NCI-H2171 treated with DMSO at 0.1 percent for 48 hours (cell line): Measurements from ENCODE around the gene PIK3R6.

ENCODE experiments used
- DNase-seq: peaks from one replicate; lab custom pipeline; 2025; lab: John Stamatoyannopoulos, UW

PIK3R6 gene

GRCh38 chr17:8855477-8856204 is 11.8 kb downstream of the PIK3R6 start:
- DNase-seq, result no peak

- DNase-seq, result no peak
Measured at GRCh38 chr17:8851600-8851999, 15.9 kb downstream of the PIK3R6 start.

- DNase-seq, result no peak
Measured at GRCh38 chr17:8849311-8850041, 18.0 kb downstream of the PIK3R6 start.

GRCh38 chr17:8847891-8848290 is 19.6 kb downstream of the PIK3R6 start:
- no peak for DNase-seq

GRCh38 chr17:8846768-8847211 is 20.7 kb downstream of the PIK3R6 start:
- DNase-seq, result no peak

- no peak for DNase-seq
Measured at GRCh38 chr17:8844229-8845218, 22.9 kb downstream of the PIK3R6 start.

- no peak for DNase-seq
Measured at GRCh38 chr17:8843344-8843743, 24.1 kb downstream of the PIK3R6 start.

GRCh38 chr17:8841844-8842243 is 25.6 kb downstream of the PIK3R6 start:
- no peak for DNase-seq

- no peak for DNase-seq
Measured at GRCh38 chr17:8839410-8839935, 28.0 kb downstream of the PIK3R6 start.

GRCh38 chr17:8838551-8839095 is 28.9 kb downstream of the PIK3R6 start:
- no peak for DNase-seq

GRCh38 chr17:8837563-8838075 is 29.9 kb downstream of the PIK3R6 start:
- DNase-seq, result no peak

GRCh38 chr17:8836821-8837562 is 30.5 kb downstream of the PIK3R6 start:
- DNase-seq, result no peak

GRCh38 chr17:8835631-8836364 is 31.7 kb downstream of the PIK3R6 start:
- DNase-seq, result no peak

- no peak for DNase-seq
Measured at GRCh38 chr17:8835106-8835505, 32.4 kb downstream of the PIK3R6 start.

GRCh38 chr17:8832711-8833352 is 34.6 kb downstream of the PIK3R6 start:
- DNase-seq, result no peak

GRCh38 chr17:8831234-8831849 is 36.1 kb downstream of the PIK3R6 start:
- no peak for DNase-seq

- no peak for DNase-seq
Measured at GRCh38 chr17:8830141-8830540, 37.3 kb downstream of the PIK3R6 start.

GRCh38 chr17:8829036-8829941 is 38.2 kb downstream of the PIK3R6 start:
- DNase-seq, result no peak
